SJCRH30 (cell line): ENCODE measurements around the gene BACH1. TPM values are rescaled to one million over a fixed set of nuclear protein-coding genes. Genes with fewer than 3 reads are reported as not detected.

Experiments used
- DNase-seq, 2 experiments: peaks; one replicate each; pipeline ENCODE4 v3.0.0-alpha.2; 2015 to 2020
- H3K27ac ChIP-seq: fragments of 250-450 bp; sonication (Bioruptor Pico); 2 replicates; pipeline ENCODE4 v1.5.1; 2020; ENCODE audit warnings: mild to moderate bottlenecking, moderate library complexity
- H3K27me3 ChIP-seq: fragments of 250-450 bp; sonication (Bioruptor Pico); 2 replicates; pipeline ENCODE4 v1.5.1; 2020; ENCODE audit warnings: mild to moderate bottlenecking, moderate library complexity
- H3K36me3 ChIP-seq: fragments of 250-450 bp; sonication (Bioruptor Pico); 2 replicates; pipeline ENCODE4 v1.5.1; 2020; ENCODE audit warnings: mild to moderate bottlenecking, moderate library complexity
- H3K4me1 ChIP-seq: fragments of 250-450 bp; sonication (Bioruptor Pico); 2 replicates; pipeline ENCODE4 v1.5.1; 2020; ENCODE audit warnings: mild to moderate bottlenecking, moderate library complexity
- H3K4me3 ChIP-seq: fragments of 250-450 bp; sonication (Bioruptor Pico); 2 replicates; pipeline ENCODE4 v1.5.1; 2020; ENCODE audit warnings: mild to moderate bottlenecking, moderate library complexity
- H3K9me3 ChIP-seq: fragments of 250-450 bp; sonication (Bioruptor Pico); replicated peaks from 2 replicates; pipeline ENCODE4 v1.5.1; 2020; ENCODE audit warnings: mild to moderate bottlenecking, moderate library complexity
- total RNA-seq: library from RNA; depleted of rRNA; stranded (reverse); fragments of >200 nt; shearing (Covaris generic); gene quantifications from 2 replicates; pipeline ENCODE4 v1.2.3, GENCODE V29; 2014; rRNA removed

The BACH1 gene
- total RNA-seq, 1 experiment from 2014 or later = 91.1 TPM

GRCh38 chr21:29382030-29382654, 83.4 kb downstream of the BACH1 start:
- DNase-seq = no peak
- Histone ChIP-seq H3K4me1 (peaks cover 12% of the 10 kb centered on the region; the same call in 1 of the 2 replicates), H3K36me3 (no peaks in the 10 kb centered on the region; the same call in 1 of the 2 replicates), H3K27ac (no peak overlapping the region), H3K27me3 (no peaks in the 10 kb centered on the region), H3K4me3 (no peak overlapping the region), H3K9me3 (no peaks in the 10 kb centered on the region)

DNA sequence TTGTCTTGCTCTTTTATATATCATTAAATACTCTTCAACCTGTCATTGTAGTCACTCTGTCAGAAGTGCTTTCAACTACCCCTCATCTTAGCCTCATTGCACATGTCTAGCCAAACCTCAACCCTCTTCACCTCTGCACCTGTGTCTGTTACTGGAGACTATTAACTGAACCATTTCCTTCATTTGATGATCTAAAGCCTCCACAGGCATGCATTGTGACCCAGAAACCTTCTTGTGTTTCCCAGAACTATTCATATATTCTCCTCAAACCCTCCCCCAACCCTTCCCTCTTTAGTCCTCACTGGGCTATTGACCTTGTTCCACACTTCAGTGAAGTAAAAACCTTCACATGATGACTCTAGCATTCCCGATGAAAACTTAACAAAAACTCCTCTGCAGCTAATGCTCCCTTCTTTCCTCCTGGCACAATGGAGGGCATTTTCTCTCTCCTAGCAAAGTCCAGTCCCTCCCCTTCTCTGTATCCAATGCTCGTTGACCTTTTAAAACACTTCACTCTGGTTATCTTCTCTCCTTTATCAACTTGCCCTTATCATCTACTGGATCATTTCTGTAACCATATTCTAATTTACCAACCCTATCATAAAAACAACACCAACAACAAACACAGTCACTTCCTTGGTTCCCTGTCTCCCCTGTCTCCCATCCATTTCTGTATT, 86.1 kb downstream of the BACH1 start:
- H3K4me1 ChIP-seq = peaks cover 12% of the 10 kb centered on the region; the same call in 1 of the 2 replicates
- no peaks in the 10 kb centered on the region for H3K27me3 ChIP-seq
- DNase-seq = no peak
- H3K36me3 ChIP-seq = no peaks in the 10 kb centered on the region; the same call in 1 of the 2 replicates
- H3K27ac ChIP-seq = no peak overlapping the region
- H3K9me3 ChIP-seq = no peaks in the 10 kb centered on the region
- no peak overlapping the region for H3K4me3 ChIP-seq

DNA sequence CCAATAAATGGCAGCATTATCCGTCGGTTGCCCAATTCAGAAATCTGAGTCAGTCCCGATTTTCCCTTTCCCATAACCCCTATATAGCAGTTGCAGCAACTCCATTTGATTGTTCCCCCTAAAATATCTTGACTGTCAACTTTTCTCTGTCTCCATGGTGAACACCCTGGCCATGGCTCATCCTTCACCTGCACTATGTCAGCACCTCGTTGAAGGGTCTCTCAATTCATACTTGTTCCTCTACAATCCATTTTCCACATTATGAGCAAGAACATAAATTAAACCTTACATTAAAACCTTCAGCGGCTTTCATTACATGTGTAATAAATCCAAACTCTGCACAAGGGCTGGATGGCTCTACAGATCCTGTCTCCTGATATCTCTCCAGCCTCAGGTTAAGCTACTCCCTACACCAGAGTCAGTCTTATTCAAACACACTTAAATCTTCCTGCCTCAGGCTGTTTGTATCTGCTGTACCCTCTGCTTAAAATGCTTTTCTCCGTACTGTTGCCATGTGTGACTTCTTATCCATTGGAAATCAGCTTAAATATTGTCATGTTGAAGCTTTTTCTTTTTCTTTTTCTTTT, 87.3 kb downstream of the BACH1 start:
- Histone ChIP-seq H3K27ac (no peak overlapping the region), H3K4me1 (peaks cover 14% of the 10 kb centered on the region; the same call in 1 of the 2 replicates), H3K27me3 (no peaks in the 10 kb centered on the region), H3K9me3 (no peaks in the 10 kb centered on the region), H3K36me3 (no peaks in the 10 kb centered on the region; the same call in 1 of the 2 replicates), H3K4me3 (no peak overlapping the region)
- no peak for DNase-seq

- no peaks in the 10 kb centered on the region for H3K27me3 ChIP-seq
Observed at GRCh38 chr21:29386803-29387202, 88.1 kb downstream of the BACH1 start.

GRCh38 chr21:29387598-29387997, 88.9 kb downstream of the BACH1 start:
- no peaks in the 10 kb centered on the region; the same call in 1 of the 2 replicates for H3K36me3 ChIP-seq
- peaks cover 4% of the 10 kb centered on the region; the same call in 1 of the 2 replicates for H3K4me1 ChIP-seq
- H3K27me3 ChIP-seq = no peaks in the 10 kb centered on the region
- H3K4me3 ChIP-seq = no peak overlapping the region
- no peaks in the 10 kb centered on the region for H3K9me3 ChIP-seq
- no peak for DNase-seq
- H3K27ac ChIP-seq = no peak overlapping the region

More at GRCh38 chr21:29386803-29387202, 88.1 kb downstream of the BACH1 start:
- no peaks in the 10 kb centered on the region; the same call in 1 of the 2 replicates for H3K36me3 ChIP-seq
- no peak for DNase-seq
- no peaks in the 10 kb centered on the region for H3K9me3 ChIP-seq
- no peak overlapping the region for H3K27ac ChIP-seq
- peaks cover 12% of the 10 kb centered on the region; the same call in 1 of the 2 replicates for H3K4me1 ChIP-seq
- no peak overlapping the region for H3K4me3 ChIP-seq

DNA sequence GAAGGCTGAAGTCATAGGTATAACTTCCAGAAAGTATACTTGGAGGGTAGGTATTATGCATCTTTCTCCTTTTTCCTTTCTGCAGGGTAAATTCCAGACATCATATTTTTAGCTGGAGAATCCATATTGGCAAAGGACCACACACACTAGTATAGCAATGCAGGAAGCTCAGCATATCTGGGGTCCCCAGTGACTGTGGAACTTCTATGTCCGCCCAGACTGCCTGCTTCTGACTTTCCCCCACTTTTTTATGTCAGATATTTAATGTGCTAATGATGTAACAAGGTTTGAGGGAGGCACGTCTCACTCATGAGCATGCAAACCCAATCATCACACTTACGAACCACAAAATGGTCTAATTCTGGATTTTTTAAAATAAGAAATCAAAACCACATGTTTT, 90.4 kb downstream of the BACH1 start:
- Histone ChIP-seq H3K4me1 (0 out of 2 replicates have a peak, but pooled peaks cover 2% of the 10 kb centered on the region), H3K36me3 (no peaks in the 10 kb centered on the region), H3K27ac (no peak overlapping the region), H3K9me3 (no peaks in the 10 kb centered on the region; the same call in 1 of the 2 replicates), H3K4me3 (no peak overlapping the region), H3K27me3 (no peaks in the 10 kb centered on the region)
- DNase-seq = no peak

DNA sequence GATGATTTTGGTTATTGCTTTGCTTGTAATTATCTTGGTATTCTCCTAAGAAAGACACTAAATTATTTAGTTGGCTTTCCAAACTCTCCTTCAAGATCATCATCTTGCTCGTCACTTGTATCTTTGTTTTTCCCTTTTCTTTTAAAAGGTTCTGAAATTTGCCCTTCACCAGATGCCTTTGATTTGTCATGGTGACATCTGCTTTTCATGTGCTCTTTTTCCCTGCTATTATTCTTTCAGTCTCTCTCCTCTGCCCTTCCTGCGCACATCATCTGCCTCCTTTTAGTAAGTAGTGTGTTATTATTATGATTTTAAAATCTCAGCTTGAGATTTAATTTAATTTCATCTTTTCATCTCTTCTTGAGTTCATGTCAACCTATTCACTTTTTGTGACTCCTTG, 92.1 kb downstream of the BACH1 start:
- no peak for DNase-seq
- H3K36me3 ChIP-seq = no peaks in the 10 kb centered on the region
- no peak overlapping the region for H3K27ac ChIP-seq
- H3K9me3 ChIP-seq = no peaks in the 10 kb centered on the region; the same call in 1 of the 2 replicates
- H3K27me3 ChIP-seq = no peaks in the 10 kb centered on the region
- no peak overlapping the region for H3K4me3 ChIP-seq
- 0 out of 2 replicates have a peak, but pooled peaks cover 2% of the 10 kb centered on the region for H3K4me1 ChIP-seq

GRCh38 chr21:29394051-29394450, 95.3 kb downstream of the BACH1 start:
- Histone ChIP-seq H3K4me3 (no peak overlapping the region), H3K9me3 (no peaks in the 10 kb centered on the region; the same call in 1 of the 2 replicates), H3K27ac (no peak overlapping the region), H3K36me3 (no peaks in the 10 kb centered on the region), H3K27me3 (no peaks in the 10 kb centered on the region), H3K4me1 (0 out of 2 replicates have a peak, but pooled peaks cover 2% of the 10 kb centered on the region)
- DNase-seq = no peak

Other genes with a start within 250 kb of the BACH1 start
- 438 and 460 TPM in 2 replicates for gene CCT8, start 225.3 kb upstream of the BACH1 start, total RNA-seq
- 20.2 and 24.0 TPM in 2 replicates for gene MAP3K7CL, start 168.3 kb upstream of the BACH1 start, total RNA-seq